Retinal pigment epithelial cell (primary cell): ENCODE measurements around the gene PRDM16.

Experiments used
- DNase-seq: peaks from one replicate; pipeline ENCODE4 v3.0.0-alpha.2; 2010; ENCODE audit warnings: low read depth
- H3K4me3 ChIP-seq: 2 replicates; pipeline ENCODE4 v1.5.1; 2011; ENCODE audit warnings: mild to moderate bottlenecking, low read length, control low read depth, moderate library complexity
- CTCF ChIP-seq: conservative IDR thresholded peaks from 2 replicates; pipeline ENCODE4 v1.5.1; 2011; ENCODE audit warnings: low read depth, low read length, control low read depth, inconsistent platforms

PRDM16 gene

GRCh38 chr1:3431266-3431665 is 362.3 kb downstream of the PRDM16 start:
- peak; percentile 25 for TF ChIP-seq CTCF
- H3K4me3 ChIP-seq: no peak overlapping the region
- DNase-seq: no peak

- DNase-seq: no peak
- H3K4me3 ChIP-seq: no peak overlapping the region
- TF ChIP-seq CTCF: no peak
Measured at GRCh38 chr1:3431686-3432085, 362.7 kb downstream of the PRDM16 start.

GRCh38 chr1:3432306-3432705 is 363.3 kb downstream of the PRDM16 start:
- no peak for DNase-seq
- H3K4me3 ChIP-seq: no peak overlapping the region
- TF ChIP-seq CTCF: no peak

- no peak for TF ChIP-seq CTCF
- DNase-seq: no peak
- H3K4me3 ChIP-seq: no peak overlapping the region
Measured at GRCh38 chr1:3433076-3433475, 364.1 kb downstream of the PRDM16 start.

GRCh38 chr1:3433596-3434320 is 364.8 kb downstream of the PRDM16 start:
- no peak overlapping the region for H3K4me3 ChIP-seq
- DNase-seq: no peak
- no peak for TF ChIP-seq CTCF

GRCh38 chr1:3434406-3435110 is 365.6 kb downstream of the PRDM16 start:
- TF ChIP-seq CTCF: no peak
- no peak for DNase-seq
- no peak overlapping the region for H3K4me3 ChIP-seq

- DNase-seq: no peak
- H3K4me3 ChIP-seq: no peak overlapping the region
- no peak for TF ChIP-seq CTCF
Measured at GRCh38 chr1:3435666-3436065, 366.7 kb downstream of the PRDM16 start.
